Measurements from ENCODE around the gene F2RL2. TPM values are rescaled to one million over a fixed set of nuclear protein-coding genes. Genes with fewer than 3 reads are reported as not detected.

Gene F2RL2
- polyA plus RNA-seq, 1 donor from 2014 or later, result not detected

- Histone ChIP-seq H3K9me3 (ENCODE audit: low read length) (no peaks in the 10 kb centered on the region), H3F3A (ENCODE audit: insufficient read depth, low read length, poor library complexity, severe bottlenecking) (no peaks in the 10 kb centered on the region), H2AFZ (ENCODE audit: low read depth, low read length) (no peak overlapping the region)
These were observed 36.7 kb downstream of the F2RL2 start for GRCh38 chr5:76586531-76586930.

GRCh38 chr5:76585783-76586217 is 37.4 kb downstream of the F2RL2 start:
- H4K20me1 ChIP-seq (ENCODE audit: insufficient read depth), result no peaks in the 10 kb centered on the region
- no peaks in the 10 kb centered on the region for H3K9me2 ChIP-seq (ENCODE audit: insufficient read depth, low read length)
- H3K36me3 ChIP-seq (ENCODE audit: insufficient read depth, low read length), result no peaks in the 10 kb centered on the region
- no peaks in the 10 kb centered on the region for H3K9me3 ChIP-seq (ENCODE audit: low read length)
- H2AFZ ChIP-seq (ENCODE audit: low read depth, low read length), result no peak overlapping the region
- no peaks in the 10 kb centered on the region for H3K27me3 ChIP-seq (ENCODE audit: insufficient read depth, low read depth, low read length)
- no peak overlapping the region for H3K27ac ChIP-seq (ENCODE audit: low read length)
- no peak overlapping the region for H3K4me2 ChIP-seq (ENCODE audit: low read length)
- no peak overlapping the region for H3K4me3 ChIP-seq (ENCODE audit: low read length)
- H3K79me2 ChIP-seq (replicated peaks; ENCODE audit: insufficient read depth, low read length), result no peaks in the 10 kb centered on the region
- H3K9ac ChIP-seq (ENCODE audit: low read length), result no peak overlapping the region
- TF ChIP-seq EP300 (conservative IDR thresholded peaks at IDR 0.05; ENCODE audit: poor library complexity, severe bottlenecking) (no peak), POLR2AphosphoS5 (IDR thresholded peaks at IDR 0.05) (no peak)
- H3F3A ChIP-seq (ENCODE audit: insufficient read depth, low read length, poor library complexity, severe bottlenecking), result no peaks in the 10 kb centered on the region

More at GRCh38 chr5:76586531-76586930, 36.7 kb downstream of the F2RL2 start:
- Histone ChIP-seq H3K4me3 (ENCODE audit: low read length) (no peak overlapping the region), H3K36me3 (ENCODE audit: insufficient read depth, low read length) (no peaks in the 10 kb centered on the region), H3K27ac (ENCODE audit: low read length) (no peak overlapping the region), H3K9me2 (ENCODE audit: insufficient read depth, low read length) (no peaks in the 10 kb centered on the region), H3K79me2 (replicated peaks; ENCODE audit: insufficient read depth, low read length) (no peaks in the 10 kb centered on the region), H3K27me3 (ENCODE audit: insufficient read depth, low read depth, low read length) (no peaks in the 10 kb centered on the region), H3K4me2 (ENCODE audit: low read length) (no peak overlapping the region), H4K20me1 (ENCODE audit: insufficient read depth) (no peaks in the 10 kb centered on the region), H3K9ac (ENCODE audit: low read length) (no peak overlapping the region)
- TF ChIP-seq CTCF (IDR thresholded peaks at IDR 0.05; ENCODE audit: poor library complexity, severe bottlenecking), result no peak
- TF ChIP-seq REST (IDR thresholded peaks at IDR 0.05; ENCODE audit: borderline replicate concordance), result no peak
- TF ChIP-seq TAF1 (IDR thresholded peaks at IDR 0.05; ENCODE audit: low read depth), result no peak
- TF ChIP-seq MXI1 (conservative IDR thresholded peaks at IDR 0.05; ENCODE audit: poor library complexity, severe bottlenecking), result no peak
- no peak for TF ChIP-seq SMC3 (conservative IDR thresholded peaks at IDR 0.05; ENCODE audit: poor library complexity)
- no peak for TF ChIP-seq EP300 (conservative IDR thresholded peaks at IDR 0.05; ENCODE audit: poor library complexity, severe bottlenecking)
- no peak for TF ChIP-seq POLR2AphosphoS5 (IDR thresholded peaks at IDR 0.05)
- TF ChIP-seq EZH2 (IDR thresholded peaks at IDR 0.05; ENCODE audit: borderline replicate concordance, insufficient read depth, low read length, poor library complexity, severe bottlenecking), result no peak
- no peak for TF ChIP-seq RAD21 (conservative IDR thresholded peaks at IDR 0.05)

Data from neural cell (in vitro differentiated cells).